GM12865 (cell line): Measurements from ENCODE around the gene CAVIN3.
A peak's percentile ranks its signal among the peaks of the same experiment; 100 is the strongest.

Experiments used
- DNase-seq: peaks from one replicate; pipeline ENCODE4 v3.0.0; 2010; ENCODE audit warnings: low read depth
- H3K4me3 ChIP-seq: 2 replicates; pipeline ENCODE4 v1.5.1; 2011; ENCODE audit warnings: mild to moderate bottlenecking, low read depth, low read length, control low read depth
- TF ChIP-seq, protein P1 (sequence below): IDR thresholded peaks from 2 replicates; pipeline ENCODE4 v1.5.1; 2011; ENCODE audit warnings: low read length, control low read depth, low read depth, inconsistent platforms; ENCODE audit not compliant: insufficient read depth; ENCODE audit errors: missing control alignments

CAVIN3 gene

GRCh38 chr11:6326985-6327384 is 6.7 kb upstream of the CAVIN3 start:
- TF ChIP-seq, protein P1, sequence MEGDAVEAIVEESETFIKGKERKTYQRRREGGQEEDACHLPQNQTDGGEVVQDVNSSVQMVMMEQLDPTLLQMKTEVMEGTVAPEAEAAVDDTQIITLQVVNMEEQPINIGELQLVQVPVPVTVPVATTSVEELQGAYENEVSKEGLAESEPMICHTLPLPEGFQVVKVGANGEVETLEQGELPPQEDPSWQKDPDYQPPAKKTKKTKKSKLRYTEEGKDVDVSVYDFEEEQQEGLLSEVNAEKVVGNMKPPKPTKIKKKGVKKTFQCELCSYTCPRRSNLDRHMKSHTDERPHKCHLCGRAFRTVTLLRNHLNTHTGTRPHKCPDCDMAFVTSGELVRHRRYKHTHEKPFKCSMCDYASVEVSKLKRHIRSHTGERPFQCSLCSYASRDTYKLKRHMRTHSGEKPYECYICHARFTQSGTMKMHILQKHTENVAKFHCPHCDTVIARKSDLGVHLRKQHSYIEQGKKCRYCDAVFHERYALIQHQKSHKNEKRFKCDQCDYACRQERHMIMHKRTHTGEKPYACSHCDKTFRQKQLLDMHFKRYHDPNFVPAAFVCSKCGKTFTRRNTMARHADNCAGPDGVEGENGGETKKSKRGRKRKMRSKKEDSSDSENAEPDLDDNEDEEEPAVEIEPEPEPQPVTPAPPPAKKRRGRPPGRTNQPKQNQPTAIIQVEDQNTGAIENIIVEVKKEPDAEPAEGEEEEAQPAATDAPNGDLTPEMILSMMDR, result no peak
- no peak for DNase-seq
- H3K4me3 ChIP-seq, result no peak overlapping the region

GRCh38 chr11:6326303-6326702 is 6.0 kb upstream of the CAVIN3 start:
- no peak for DNase-seq
- H3K4me3 ChIP-seq, result no peak overlapping the region
- TF ChIP-seq, protein P1, result no peak

DNA sequence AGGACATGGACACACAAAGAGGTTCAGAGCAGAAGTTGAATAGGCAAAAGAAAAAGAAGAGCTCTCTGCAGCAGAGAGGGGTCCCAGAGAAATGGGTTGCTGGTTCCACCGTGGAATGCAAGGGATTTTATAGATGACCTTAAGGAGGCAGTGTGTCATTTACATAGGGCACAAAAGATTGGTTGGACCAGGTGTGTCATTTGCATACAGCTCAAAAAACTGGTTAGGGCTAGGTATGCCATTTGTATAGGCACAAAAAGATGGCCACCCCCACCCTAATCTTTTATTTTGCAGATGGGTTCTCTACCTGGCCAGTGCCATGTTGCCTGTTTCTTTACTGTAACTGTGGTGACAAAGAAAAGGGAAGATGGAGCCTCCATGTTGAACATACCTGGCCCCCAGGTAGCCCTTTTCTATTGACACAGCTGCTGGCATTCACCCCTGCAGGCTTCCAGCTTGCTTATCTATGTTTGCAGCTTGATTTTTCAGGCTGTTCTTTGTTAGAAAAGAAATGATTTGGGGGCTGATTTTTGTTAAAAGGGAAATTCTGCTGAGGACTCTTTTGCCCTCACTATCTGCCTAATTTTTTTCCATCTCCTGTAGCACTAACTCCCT is 3.1 kb upstream of the CAVIN3 start:
- no peak overlapping the region for H3K4me3 ChIP-seq
- TF ChIP-seq, protein P1, result no peak
- DNase-seq, result no peak

GRCh38 chr11:6321961-6322362 is 1.7 kb upstream of the CAVIN3 start:
- DNase-seq, result no peak
- no peak overlapping the region for H3K4me3 ChIP-seq
- TF ChIP-seq, protein P1, result no peak

GRCh38 chr11:6321356-6321755 is 1.1 kb upstream of the CAVIN3 start:
- TF ChIP-seq, protein P1, result no peak
- H3K4me3 ChIP-seq, result no peak overlapping the region

GRCh38 chr11:6319704-6320410 is 444 bp downstream of the CAVIN3 start:
- no peak overlapping the region; the same call in 1 of the 2 replicates for H3K4me3 ChIP-seq
- peak; percentile 8 for DNase-seq
- TF ChIP-seq, protein P1, result no peak

More at GRCh38 chr11:6321356-6321755, 1.1 kb upstream of the CAVIN3 start:
- DNase-seq, result no peak
